Measurements from ENCODE around the gene ST6GALNAC4. TPM values are rescaled to one million over a fixed set of nuclear protein-coding genes. Genes with fewer than 3 reads are reported as not detected.

The ST6GALNAC4 gene
- total RNA-seq, 1 experiment from 2014 or later: 31.9 TPM

DNA sequence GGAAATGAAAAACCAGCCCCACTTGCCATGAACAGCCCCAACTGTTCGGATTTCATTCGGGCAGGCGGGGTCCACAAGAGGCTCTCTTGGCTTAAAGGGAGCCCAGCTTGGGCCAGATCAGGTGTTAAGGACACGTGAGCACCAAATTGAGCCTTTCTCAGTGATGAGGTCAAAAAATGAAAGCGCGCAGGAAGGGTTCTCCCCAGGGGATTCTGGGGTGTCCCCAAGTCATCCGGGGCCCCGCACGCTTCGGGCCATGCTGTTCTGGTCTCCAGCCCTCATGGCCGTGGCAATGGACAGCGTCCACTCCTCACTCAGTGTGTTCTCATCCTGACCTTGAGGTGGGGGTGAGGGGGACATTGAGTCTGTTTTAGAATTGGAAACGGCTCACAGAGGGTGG lies 50.3 kb downstream of the ST6GALNAC4 start:
- DNase-seq (ENCODE audit: low spot score): no peak
- in situ Hi-C loops (cut with HindIII; ENCODE audit: low sequenced_read_pairs): no loop called here

- no peak for DNase-seq (ENCODE audit: low spot score)
- in situ Hi-C loops (cut with HindIII; ENCODE audit: low sequenced_read_pairs): no loop called here
These were observed 51.0 kb downstream of the ST6GALNAC4 start for GRCh38 chr9:127865645-127866464.

- in situ Hi-C loops (cut with HindIII; ENCODE audit: low sequenced_read_pairs): no loop called here
- DNase-seq (ENCODE audit: low spot score): no peak
These were observed 53.6 kb downstream of the ST6GALNAC4 start for GRCh38 chr9:127863191-127863621.

DNA sequence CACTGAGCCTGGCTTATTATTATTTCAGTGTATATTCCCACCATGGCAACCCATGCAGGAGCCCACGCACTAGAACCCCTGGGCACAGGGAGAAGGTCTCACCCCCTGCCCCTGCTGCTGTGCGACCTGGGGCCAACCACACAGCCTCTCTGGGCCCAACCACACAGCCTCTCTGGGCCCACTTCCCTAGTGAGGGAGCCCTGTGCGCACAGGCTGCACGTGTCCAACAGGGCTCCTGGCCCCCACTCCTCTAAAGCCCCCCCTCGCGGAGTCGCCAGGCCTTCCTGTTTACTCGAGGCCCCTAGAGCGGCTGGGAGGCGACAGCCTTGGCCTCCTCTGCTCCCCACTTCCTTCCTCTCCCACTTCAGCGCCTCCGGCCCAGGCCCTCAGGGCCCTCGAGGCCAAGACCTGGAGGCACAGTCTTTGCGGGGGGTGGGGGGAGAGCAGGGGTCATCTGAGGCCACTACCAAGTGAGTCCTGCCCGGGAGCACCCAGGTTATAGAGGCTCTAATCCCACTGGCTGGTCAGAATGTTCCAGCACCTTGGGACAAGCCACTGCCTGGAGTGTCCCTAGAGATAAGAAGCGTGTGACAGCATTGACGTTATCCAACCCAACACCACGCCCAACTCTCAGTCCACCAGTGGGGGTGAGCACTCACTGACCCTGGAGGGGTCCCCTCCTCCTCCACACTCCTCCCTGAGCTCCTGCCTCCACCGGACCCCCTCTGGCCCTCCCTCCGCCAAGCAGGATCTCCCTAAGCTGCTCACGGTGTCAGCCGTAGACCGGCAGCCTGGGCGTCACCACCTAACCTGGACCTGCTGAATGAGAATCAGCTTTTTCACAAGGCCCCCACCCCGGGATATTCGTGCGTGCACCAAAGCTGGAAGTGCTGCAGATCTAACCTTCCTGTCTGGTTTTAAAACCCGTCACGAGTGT lies 54.5 kb downstream of the ST6GALNAC4 start:
- DNase-seq (ENCODE audit: low spot score): no peak
- in situ Hi-C loops (cut with HindIII; ENCODE audit: low sequenced_read_pairs): no loop called here

DNA sequence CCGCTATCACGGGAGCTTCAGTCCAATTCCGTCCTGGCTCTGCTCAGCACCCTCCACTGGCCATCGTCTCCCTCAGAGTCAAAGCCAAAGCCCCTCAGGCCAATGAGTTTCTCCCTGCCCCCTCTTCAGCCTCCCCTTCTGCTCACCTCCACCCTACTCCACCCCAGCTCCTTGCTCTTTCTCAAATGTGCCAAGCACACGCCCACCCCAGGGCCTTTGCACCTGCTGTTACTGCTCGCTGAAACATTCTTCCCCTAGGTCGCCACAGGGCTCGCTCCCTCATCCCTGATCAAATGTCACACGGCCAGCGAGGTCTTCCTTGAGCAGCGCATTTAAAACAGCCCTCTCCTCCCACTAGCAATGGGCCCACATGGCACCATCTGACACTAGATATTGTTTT lies 56.1 kb downstream of the ST6GALNAC4 start:
- in situ Hi-C loops (cut with HindIII; ENCODE audit: low sequenced_read_pairs): no loop called here
- no peak for DNase-seq (ENCODE audit: low spot score)

- no peak for DNase-seq (ENCODE audit: low spot score)
- in situ Hi-C loops (cut with HindIII; ENCODE audit: low sequenced_read_pairs): no loop called here
These were observed 56.6 kb downstream of the ST6GALNAC4 start for GRCh38 chr9:127860260-127860659.

GRCh38 chr9:127858041-127858512 lies 58.8 kb downstream of the ST6GALNAC4 start:
- DNase-seq (ENCODE audit: low spot score): no peak
- in situ Hi-C loops (cut with HindIII; ENCODE audit: low sequenced_read_pairs): no loop called here

Other genes with a start within 250 kb of the ST6GALNAC4 start
- gene CFAP157, start 210.1 kb downstream of the ST6GALNAC4 start, total RNA-seq (2014; rRNA removed; shearing (Covaris generic)): not detected in 2 replicates
- gene PTRH1, start 201.4 kb downstream of the ST6GALNAC4 start, total RNA-seq (2014; rRNA removed; shearing (Covaris generic)): 33.3 and 35.0 TPM in 2 replicates
- gene TTC16, start 201.0 kb downstream of the ST6GALNAC4 start, total RNA-seq (2014; rRNA removed; shearing (Covaris generic)): not detected in 2 replicates
- gene TOR2A, start 181.7 kb downstream of the ST6GALNAC4 start, total RNA-seq (2014; rRNA removed; shearing (Covaris generic)): 17.9 and 25.0 TPM in 2 replicates
- gene SH2D3C, start 138.4 kb downstream of the ST6GALNAC4 start, total RNA-seq (2014; rRNA removed; shearing (Covaris generic)): 4.6 and 6.5 TPM in 2 replicates
- gene CDK9, start 131.0 kb downstream of the ST6GALNAC4 start, total RNA-seq (2014; rRNA removed; shearing (Covaris generic)): 103 and 121 TPM in 2 replicates
- 164 and 188 TPM in 2 replicates for gene FPGS, start 114.2 kb downstream of the ST6GALNAC4 start, total RNA-seq (2014; rRNA removed; shearing (Covaris generic))
- gene ENG, start 62.4 kb downstream of the ST6GALNAC4 start, total RNA-seq (2014; rRNA removed; shearing (Covaris generic)): 2.6 and 4.4 TPM in 2 replicates
- gene AK1, start 39.4 kb downstream of the ST6GALNAC4 start, total RNA-seq (2014; rRNA removed; shearing (Covaris generic)): 46.4 and 62.6 TPM in 2 replicates
- gene ST6GALNAC6, start 17.4 kb downstream of the ST6GALNAC4 start, total RNA-seq (2014; rRNA removed; shearing (Covaris generic)): 44.8 and 73.0 TPM in 2 replicates
- 0.68 and 23.4 TPM in 2 replicates for gene PIP5KL1, start 13.7 kb upstream of the ST6GALNAC4 start, total RNA-seq (2014; rRNA removed; shearing (Covaris generic))
- gene DPM2, start 20.8 kb upstream of the ST6GALNAC4 start, total RNA-seq (2014; rRNA removed; shearing (Covaris generic)): 17.1 and 39.0 TPM in 2 replicates
- gene EEIG1, start 63.9 kb upstream of the ST6GALNAC4 start, total RNA-seq (2014; rRNA removed; shearing (Covaris generic)): 12.4 and 18.6 TPM in 2 replicates
- gene NAIF1, start 150.3 kb upstream of the ST6GALNAC4 start, total RNA-seq (2014; rRNA removed; shearing (Covaris generic)): 5.4 and 6.6 TPM in 2 replicates
- 25.5 and 29.0 TPM in 2 replicates for gene SLC25A25, start 151.2 kb upstream of the ST6GALNAC4 start, total RNA-seq (2014; rRNA removed; shearing (Covaris generic))
- gene PTGES2, start 210.7 kb upstream of the ST6GALNAC4 start, total RNA-seq (2014; rRNA removed; shearing (Covaris generic)): 85.7 and 122 TPM in 2 replicates
- 13.5 TPM in 1 of 2 replicates, not detected in the other for gene LCN2, start 232.4 kb upstream of the ST6GALNAC4 start, total RNA-seq (2014; rRNA removed; shearing (Covaris generic))
- gene BBLN, start 243.2 kb upstream of the ST6GALNAC4 start, total RNA-seq (2014; rRNA removed; shearing (Covaris generic)): 121 and 125 TPM in 2 replicates

Data from G401 (cell line).